Liver (tissue), 9 donors: ENCODE results near the gene CWC25. TPM values are rescaled to one million over a fixed set of nuclear protein-coding genes. Genes with fewer than 3 reads are reported as not detected.
"Not testable (repeated sequence)": the region's sequence is repeated elsewhere in the genome, so short reads cannot be mapped to it uniquely, and the experiment has no call there.

Source experiments
- DNase-seq: peaks from one replicate; pipeline ENCODE4 v3.0.0-alpha.2; 2017; ENCODE audit warnings: low spot score
- H3K27ac ChIP-seq, 2 donors: one replicate each; pipeline ENCODE4 v1.7.0; 2013; ENCODE audit warnings: inconsistent platforms in 2 of 2, low read length in 2 of 2, control low read depth in 1 of 2, low read depth in 1 of 2, mild to moderate bottlenecking in 1 of 2
- H3K27me3 ChIP-seq, 4 donors: one replicate each; pipeline versions ENCODE4 v1.6.1 to v1.7.0; 2013; ENCODE audit warnings: low read length in 3 of 4, inconsistent platforms in 1 of 4, mild to moderate bottlenecking in 1 of 4, moderate library complexity in 1 of 4; ENCODE audit not compliant: control insufficient read depth in 4 of 4, insufficient read depth in 4 of 4
- H3K36me3 ChIP-seq, 4 donors: one replicate each; pipeline versions ENCODE4 v1.6.1 to v1.7.0; 2013; ENCODE audit warnings: low read length in 3 of 4, mild to moderate bottlenecking in 3 of 4, low read depth in 1 of 4, moderate library complexity in 1 of 4; ENCODE audit not compliant: control insufficient read depth in 4 of 4, insufficient read depth in 3 of 4
- H3K4me1 ChIP-seq, 4 donors: one replicate each; pipeline versions ENCODE4 v1.6.1 to v1.7.0; 2013; ENCODE audit warnings: low read length in 3 of 4, mild to moderate bottlenecking in 3 of 4, moderate library complexity in 1 of 4; ENCODE audit not compliant: control insufficient read depth in 4 of 4, insufficient read depth in 4 of 4
- H3K4me3 ChIP-seq, 3 donors: one replicate each; pipeline versions ENCODE4 v1.6.1 to v1.7.0; 2013; ENCODE audit warnings: low read length in 3 of 3, control low read depth in 1 of 3, low read depth in 1 of 3, mild to moderate bottlenecking in 1 of 3
- H3K9ac ChIP-seq, 2 donors: one replicate each; pipeline ENCODE4 v1.7.0; 2013; ENCODE audit warnings: low read length in 2 of 2, mild to moderate bottlenecking in 2 of 2, moderate library complexity in 2 of 2, control low read depth in 1 of 2, low read depth in 1 of 2
- H3K9me3 ChIP-seq, 4 donors: one replicate each; pipeline versions ENCODE4 v1.6.1 to v1.7.0; 2013; ENCODE audit warnings: low read length in 3 of 4; ENCODE audit not compliant: control insufficient read depth in 4 of 4
- ATF3 ChIP-seq: IDR thresholded peaks from 2 replicates; pipeline ENCODE4 v1.6.1; 2016; ENCODE audit warnings: antibody characterized with exemption
- CTCF ChIP-seq: fragments of 150-350 bp; IDR thresholded peaks from 2 replicates; pipeline ENCODE4 v1.5.1; 2017; ENCODE audit warnings: improper control_type of control experiment, low read depth, low read length; ENCODE audit not compliant: missing input control
- EGR1 ChIP-seq, 2 donors: IDR thresholded peaks; 2 replicates each; pipeline ENCODE4 v1.6.1; 2016 to 2018; ENCODE audit warnings: antibody characterized with exemption in 2 of 2, low read depth in 2 of 2
- FOXA1 ChIP-seq: IDR thresholded peaks from 2 replicates; pipeline ENCODE4 v1.6.1; 2016; ENCODE audit warnings: antibody characterized with exemption
- FOXA2 ChIP-seq: IDR thresholded peaks from 2 replicates; pipeline ENCODE4 v1.6.1; 2016; ENCODE audit warnings: antibody characterized with exemption
- GABPA ChIP-seq, 2 donors: IDR thresholded peaks in 1 of 2; conservative IDR thresholded peaks in 1 of 2; 2 replicates each; pipeline ENCODE4 v1.6.1; 2016; ENCODE audit warnings: antibody characterized with exemption in 2 of 2, mild to moderate bottlenecking in 1 of 2, moderate library complexity in 1 of 2
- HNF4A ChIP-seq, 2 donors: conservative IDR thresholded peaks; 2 replicates each; pipeline ENCODE4 v1.6.1; 2016; ENCODE audit warnings: antibody characterized with exemption in 2 of 2, mild to moderate bottlenecking in 2 of 2
- HNF4G ChIP-seq: IDR thresholded peaks from 2 replicates; pipeline ENCODE4 v1.6.1; 2016; ENCODE audit warnings: antibody characterized with exemption
- JUND ChIP-seq, 2 donors: IDR thresholded peaks; 2 replicates each; pipeline ENCODE4 v1.6.1; 2016; ENCODE audit warnings: antibody characterized with exemption in 2 of 2
- MAX ChIP-seq: IDR thresholded peaks from 2 replicates; pipeline ENCODE4 v1.6.1; 2016; ENCODE audit warnings: antibody characterized with exemption
- NR2F2 ChIP-seq: IDR thresholded peaks from 2 replicates; pipeline ENCODE4 v1.6.1; 2016; ENCODE audit warnings: antibody characterized with exemption
- RAD21 ChIP-seq, 2 donors: IDR thresholded peaks; 2 replicates each; pipeline ENCODE4 v1.6.1; 2016; ENCODE audit warnings: antibody characterized with exemption in 2 of 2, mild to moderate bottlenecking in 2 of 2
- RXRA ChIP-seq, 2 donors: IDR thresholded peaks; 2 replicates each; pipeline ENCODE4 v1.6.1; 2017 to 2018; ENCODE audit warnings: antibody characterized with exemption in 2 of 2, mild to moderate bottlenecking in 1 of 2
- SP1 ChIP-seq: IDR thresholded peaks from 2 replicates; pipeline ENCODE4 v1.6.1; 2018; ENCODE audit warnings: antibody characterized with exemption, mild to moderate bottlenecking
- TAF1 ChIP-seq: conservative IDR thresholded peaks from 2 replicates; pipeline ENCODE4 v1.6.1; 2016; ENCODE audit warnings: antibody characterized with exemption, mild to moderate bottlenecking
- YY1 ChIP-seq: IDR thresholded peaks from 2 replicates; pipeline ENCODE4 v1.6.1; 2016; ENCODE audit warnings: antibody characterized with exemption, mild to moderate bottlenecking
- ZBTB33 ChIP-seq: IDR thresholded peaks from 2 replicates; pipeline ENCODE4 v1.6.1; 2016; ENCODE audit warnings: antibody characterized with exemption
- WGBS: extraction: QIAGEN DNeasy Blood & Tissue Kit; methylation state at CpG from one replicate; pipeline ENCODE4 v1.1.7; 2013; 5-methylcytosine and 5-hydroxymethylcytosine counted together
- polyA plus RNA-seq, 2 donors: library from polyadenylated mRNA; stranded (reverse) in 1 of 2; unstranded in 1 of 2; fragments of 200-250 nt in 1 of 2; fragments of >200 nt in 1 of 2; fragmentation: Nextera tagmentation in 1 of 2; extraction: Ambion mirVana in 1 of 2; gene quantifications; one replicate each; pipeline versions ENCODE4 v1.2.1 to v1.2.3, GENCODE V29; 2013 to 2015
- total RNA-seq, 2 donors: library from RNA; depleted of rRNA; stranded (reverse); fragments of >200 nt; gene quantifications; one replicate each; pipeline ENCODE4 v1.2.3, GENCODE V29; 2014
- TF ChIP-seq, protein P1 (sequence below): IDR thresholded peaks from 2 replicates; pipeline ENCODE4 v1.6.1; 2016; ENCODE audit warnings: antibody characterized with exemption, mild to moderate bottlenecking
- donor health status: healthy.
- donor health status: healthy.
- donor health status: healthy.
- donor health status: healthy.
- donor health status: healthy.

CWC25 gene
- total and polyA plus RNA-seq, 4 donors: 5.7 to 10.0 (median 7.4) TPM

DNA sequence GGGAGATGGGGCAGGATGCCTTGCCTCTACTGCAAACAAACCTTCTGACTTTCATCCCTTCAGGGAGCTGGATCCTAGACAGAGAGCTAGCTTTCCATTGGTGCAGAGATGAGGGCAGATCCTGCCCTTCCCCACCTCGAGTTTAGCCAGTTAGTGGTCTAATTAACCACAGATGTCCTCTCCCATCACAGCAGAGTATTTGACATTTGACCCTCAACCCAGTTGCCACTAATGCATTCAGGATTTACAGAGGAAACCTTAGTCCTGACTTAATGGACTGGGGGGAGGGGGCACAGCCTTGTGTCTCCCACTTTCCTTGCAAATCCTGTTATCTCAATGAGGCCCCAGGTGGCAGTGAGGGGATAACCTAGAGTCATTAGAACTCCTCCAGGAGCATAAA lies 35.9 kb downstream of the CWC25 start:
- WGBS: 32% methylated on average over 1 of the region's 1 CpG
- H3K27ac ChIP-seq: no peak overlapping the region

GRCh38 chr17:38787999-38788398 lies 37.1 kb downstream of the CWC25 start:
- not testable (repeated sequence) for H3K27me3 ChIP-seq, H3K4me1 ChIP-seq, DNase-seq, H3K9me3 ChIP-seq, H3K4me3 ChIP-seq, H3K27ac ChIP-seq, H3K9ac ChIP-seq
- peaks cover 6 to 36% (median 20%) of the 10 kb centered on the region in 4 donors for H3K36me3 ChIP-seq
- WGBS: 98% methylated on average over 4 of the region's 4 CpGs

More for the DNA sequence above, 35.9 kb downstream of the CWC25 start:
- H3K9me3 ChIP-seq: no peaks in the 10 kb centered on the region
- no peak overlapping the region for H3K9ac ChIP-seq
- DNase-seq: no peak
- H3K36me3 ChIP-seq: peaks cover 4 to 28% (median 13%) of the 10 kb centered on the region in 4 donors
- TF ChIP-seq YY1 (no peak), EGR1 (IDR thresholded peaks at IDR 0.05; ENCODE audit: low read depth in 2 of 2) (no peak), CTCF (no peak), HNF4A (conservative IDR thresholded peaks at IDR 0.05) (no peak), ATF3 (no peak), RXRA (IDR thresholded peaks at IDR 0.05) (no peak), FOXA1 (no peak), ZBTB33 (no peak), NR2F2 (no peak), GABPA (IDR thresholded peaks at IDR 0.05 in 1 of 2, conservative IDR thresholded peaks at IDR 0.05 in 1 of 2) (no peak), JUND (IDR thresholded peaks at IDR 0.05) (no peak), MAX (no peak), FOXA2 (no peak), TAF1 (no peak), SP1 (no peak), RAD21 (IDR thresholded peaks at IDR 0.05) (no peak), HNF4G (no peak)
- TF ChIP-seq, protein P1, sequence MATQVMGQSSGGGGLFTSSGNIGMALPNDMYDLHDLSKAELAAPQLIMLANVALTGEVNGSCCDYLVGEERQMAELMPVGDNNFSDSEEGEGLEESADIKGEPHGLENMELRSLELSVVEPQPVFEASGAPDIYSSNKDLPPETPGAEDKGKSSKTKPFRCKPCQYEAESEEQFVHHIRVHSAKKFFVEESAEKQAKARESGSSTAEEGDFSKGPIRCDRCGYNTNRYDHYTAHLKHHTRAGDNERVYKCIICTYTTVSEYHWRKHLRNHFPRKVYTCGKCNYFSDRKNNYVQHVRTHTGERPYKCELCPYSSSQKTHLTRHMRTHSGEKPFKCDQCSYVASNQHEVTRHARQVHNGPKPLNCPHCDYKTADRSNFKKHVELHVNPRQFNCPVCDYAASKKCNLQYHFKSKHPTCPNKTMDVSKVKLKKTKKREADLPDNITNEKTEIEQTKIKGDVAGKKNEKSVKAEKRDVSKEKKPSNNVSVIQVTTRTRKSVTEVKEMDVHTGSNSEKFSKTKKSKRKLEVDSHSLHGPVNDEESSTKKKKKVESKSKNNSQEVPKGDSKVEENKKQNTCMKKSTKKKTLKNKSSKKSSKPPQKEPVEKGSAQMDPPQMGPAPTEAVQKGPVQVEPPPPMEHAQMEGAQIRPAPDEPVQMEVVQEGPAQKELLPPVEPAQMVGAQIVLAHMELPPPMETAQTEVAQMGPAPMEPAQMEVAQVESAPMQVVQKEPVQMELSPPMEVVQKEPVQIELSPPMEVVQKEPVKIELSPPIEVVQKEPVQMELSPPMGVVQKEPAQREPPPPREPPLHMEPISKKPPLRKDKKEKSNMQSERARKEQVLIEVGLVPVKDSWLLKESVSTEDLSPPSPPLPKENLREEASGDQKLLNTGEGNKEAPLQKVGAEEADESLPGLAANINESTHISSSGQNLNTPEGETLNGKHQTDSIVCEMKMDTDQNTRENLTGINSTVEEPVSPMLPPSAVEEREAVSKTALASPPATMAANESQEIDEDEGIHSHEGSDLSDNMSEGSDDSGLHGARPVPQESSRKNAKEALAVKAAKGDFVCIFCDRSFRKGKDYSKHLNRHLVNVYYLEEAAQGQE: no peak
- no peak overlapping the region for H3K4me3 ChIP-seq
- H3K4me1 ChIP-seq: no peaks in the 10 kb centered on the region
- no peaks in the 10 kb centered on the region for H3K27me3 ChIP-seq
